Mucosa of rectum (tissue), 2 donors: Measurements from ENCODE around the gene DUSP1.

ENCODE experiments used
- H3K27ac ChIP-seq, 2 donors: one replicate each; pipeline ENCODE4 v1.7.0; 2013; ENCODE audit warnings: inconsistent platforms in 2 of 2, low read depth in 2 of 2, low read length in 2 of 2
- H3K27me3 ChIP-seq, 2 donors: one replicate each; pipeline ENCODE4 v1.7.0; 2013; ENCODE audit warnings: low read length in 2 of 2; ENCODE audit not compliant: control insufficient read depth in 2 of 2, insufficient read depth in 2 of 2
- H3K36me3 ChIP-seq, 2 donors: one replicate each; pipeline ENCODE4 v1.7.0; 2013; ENCODE audit warnings: low read length in 2 of 2; ENCODE audit not compliant: control insufficient read depth in 2 of 2, insufficient read depth in 2 of 2
- H3K4me1 ChIP-seq, 2 donors: one replicate each; pipeline ENCODE4 v1.7.0; 2013; ENCODE audit warnings: low read length in 2 of 2, mild to moderate bottlenecking in 1 of 2; ENCODE audit not compliant: control insufficient read depth in 2 of 2, insufficient read depth in 2 of 2
- H3K4me3 ChIP-seq, 2 donors: one replicate each; pipeline ENCODE4 v1.7.0; 2013; ENCODE audit warnings: low read length in 2 of 2
- H3K9ac ChIP-seq, 2 donors: one replicate each; pipeline ENCODE4 v1.7.0; 2013; ENCODE audit warnings: low read length in 2 of 2, low read depth in 1 of 2, mild to moderate bottlenecking in 1 of 2
- H3K9me3 ChIP-seq, 2 donors: one replicate each; pipeline ENCODE4 v1.7.0; 2013; ENCODE audit warnings: low read length in 2 of 2; ENCODE audit not compliant: control insufficient read depth in 2 of 2
- donor health status: healthy.
- donor health status: Normal muscosa, but diverticular disease.

DUSP1 gene

DNA sequence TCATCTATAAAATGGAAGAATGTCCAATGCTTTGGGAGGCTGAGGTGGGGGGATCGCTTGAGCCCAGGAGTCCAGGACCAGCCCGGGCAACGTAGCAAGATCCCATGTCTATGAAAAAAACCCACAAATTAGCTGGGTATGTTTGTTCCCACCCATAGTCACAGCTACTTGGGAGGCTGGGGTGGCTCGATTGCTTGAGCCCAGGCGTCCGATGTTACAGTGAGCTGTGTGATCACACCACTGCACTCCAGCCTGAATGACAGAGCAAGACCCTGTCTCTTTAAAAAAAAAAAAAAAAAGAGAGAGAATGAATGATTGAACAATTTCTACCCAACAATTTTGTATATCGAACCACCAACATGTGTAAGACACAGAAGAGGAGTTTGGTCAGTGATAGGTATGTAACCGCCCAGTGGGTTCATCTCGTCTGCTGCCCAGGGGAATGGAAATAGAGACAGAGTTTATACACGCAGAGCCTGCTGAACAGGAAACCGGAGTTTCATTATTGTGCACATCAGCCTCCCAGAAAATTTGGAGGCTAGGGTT, 36.8 kb upstream of the DUSP1 start:
- peaks cover 8 to 9% of the 10 kb centered on the region in 2 donors for H3K4me1 ChIP-seq
- peak overlapping the region; percentile 76 to 79 for H3K9ac ChIP-seq
- no peaks in the 10 kb centered on the region for H3K27me3 ChIP-seq
- H3K36me3 ChIP-seq = no peaks in the 10 kb centered on the region
- peak overlapping the region; percentile 54 to 76 for H3K4me3 ChIP-seq
- H3K27ac ChIP-seq = peak overlapping the region; percentile 86 to 89
- no peaks in the 10 kb centered on the region for H3K9me3 ChIP-seq

DNA sequence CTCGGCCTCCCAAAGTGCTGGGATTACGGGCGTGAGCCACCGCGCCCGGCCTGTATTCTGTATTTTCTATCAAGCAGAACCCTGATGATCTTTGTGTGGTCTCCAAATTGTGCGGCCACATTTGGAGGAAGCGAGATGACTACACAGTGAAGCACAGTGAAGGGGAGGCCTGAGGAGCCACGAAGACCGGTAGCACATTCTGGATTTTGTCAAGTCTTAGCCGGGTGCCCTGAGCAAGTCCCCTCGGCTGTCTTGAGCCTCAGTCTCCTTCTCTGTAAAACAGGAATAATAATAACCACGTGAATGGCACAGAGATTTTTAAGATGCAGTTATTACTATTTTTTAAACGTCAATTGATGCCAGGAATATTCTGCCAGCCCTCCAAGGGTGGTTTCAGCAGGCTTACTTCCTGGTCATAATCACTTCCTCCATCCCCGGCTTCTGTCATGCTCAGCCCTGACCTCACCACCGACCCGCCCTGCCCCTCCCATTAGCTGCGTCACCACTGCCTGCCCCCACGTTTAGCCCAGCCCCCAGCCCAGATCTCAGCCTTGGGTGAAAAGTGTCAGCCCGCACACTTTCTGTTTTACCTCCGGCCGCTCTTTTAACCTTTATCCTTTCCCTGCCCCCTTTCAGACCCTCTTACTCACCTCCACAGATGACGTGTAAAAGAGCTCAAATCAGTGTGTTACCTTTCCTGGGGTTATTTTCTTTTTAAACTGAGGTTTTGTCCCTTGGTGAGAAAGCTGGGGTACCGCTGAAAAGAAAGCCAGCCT, 36.1 kb upstream of the DUSP1 start:
- peaks cover 8 to 9% of the 10 kb centered on the region in 2 donors for H3K4me1 ChIP-seq
- H3K27me3 ChIP-seq = no peaks in the 10 kb centered on the region
- H3K9me3 ChIP-seq = no peaks in the 10 kb centered on the region
- H3K9ac ChIP-seq = peak overlapping the region; percentile 76 to 79
- peak overlapping the region; percentile 86 to 89 for H3K27ac ChIP-seq
- no peaks in the 10 kb centered on the region for H3K36me3 ChIP-seq
- peak overlapping the region; percentile 54 to 76 for H3K4me3 ChIP-seq

DNA sequence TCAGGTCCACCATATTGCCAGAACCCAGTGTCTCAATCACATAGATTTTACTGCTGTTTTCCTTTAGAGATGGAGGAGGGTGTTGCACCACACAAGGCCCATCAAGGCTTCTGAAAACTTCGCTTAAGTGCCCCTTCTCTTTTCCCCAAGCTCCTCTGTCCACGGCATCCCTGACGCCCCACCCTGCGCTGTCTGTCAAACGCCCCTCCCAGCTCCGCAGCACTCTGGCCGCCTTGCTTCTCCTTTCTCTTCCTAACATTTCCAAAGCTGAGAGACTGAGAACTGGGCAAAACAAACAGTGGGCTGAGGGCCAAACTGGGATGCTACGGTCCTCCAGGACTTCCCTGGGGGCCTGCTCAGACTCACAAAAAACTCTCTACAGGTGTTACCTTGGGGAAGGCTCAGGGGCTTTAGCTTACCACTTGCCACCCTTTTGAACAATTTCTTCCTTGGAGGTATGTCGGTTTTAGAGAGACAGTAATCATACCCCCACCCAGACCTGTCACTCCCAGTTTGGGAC, 34.8 kb upstream of the DUSP1 start:
- H3K9ac ChIP-seq = no peak overlapping the region
- H3K4me1 ChIP-seq = peaks cover 9 to 10% of the 10 kb centered on the region in 2 donors
- H3K27ac ChIP-seq = peak overlapping the region in 1 of 2 donors; percentile 23
- H3K9me3 ChIP-seq = no peaks in the 10 kb centered on the region
- H3K27me3 ChIP-seq = no peaks in the 10 kb centered on the region
- no peaks in the 10 kb centered on the region for H3K36me3 ChIP-seq
- H3K4me3 ChIP-seq = no peak overlapping the region

DNA sequence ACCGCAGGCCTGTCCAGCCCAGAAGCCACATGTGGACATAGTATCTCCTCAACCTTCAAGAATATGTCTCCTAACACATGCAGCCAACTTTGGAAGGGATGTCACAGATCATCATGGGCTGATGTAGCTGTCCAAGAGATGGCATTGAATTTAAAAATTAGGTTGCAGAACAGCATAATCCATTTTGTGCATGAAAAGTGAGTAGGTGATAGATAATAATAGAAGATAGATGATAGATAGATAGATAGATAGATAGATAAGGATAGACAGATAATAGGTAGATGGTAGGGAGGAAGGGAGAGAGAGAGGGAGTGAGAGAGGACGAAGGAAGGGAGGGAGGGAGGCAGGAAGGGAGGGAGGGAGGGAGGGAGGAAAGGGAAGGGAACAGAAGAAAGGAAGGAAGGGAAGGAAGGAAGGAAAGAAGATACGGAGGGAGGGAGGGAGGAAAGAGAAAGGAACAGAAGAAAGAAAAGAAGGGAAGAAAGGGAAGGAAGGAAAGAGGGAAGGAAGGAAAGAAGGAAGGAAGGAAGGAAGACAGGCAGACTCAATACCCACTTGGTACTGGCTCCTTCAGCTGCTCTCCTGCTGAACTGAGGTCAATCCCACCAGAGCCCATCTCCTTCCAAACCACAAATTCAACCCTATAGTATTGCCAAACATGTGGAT, 34.2 kb upstream of the DUSP1 start:
- no peaks in the 10 kb centered on the region for H3K9me3 ChIP-seq
- H3K27me3 ChIP-seq = no peaks in the 10 kb centered on the region
- H3K9ac ChIP-seq = no peak overlapping the region
- H3K27ac ChIP-seq = no peak overlapping the region
- peaks cover 9 to 10% of the 10 kb centered on the region in 2 donors for H3K4me1 ChIP-seq
- H3K36me3 ChIP-seq = no peaks in the 10 kb centered on the region
- no peak overlapping the region for H3K4me3 ChIP-seq

DNA sequence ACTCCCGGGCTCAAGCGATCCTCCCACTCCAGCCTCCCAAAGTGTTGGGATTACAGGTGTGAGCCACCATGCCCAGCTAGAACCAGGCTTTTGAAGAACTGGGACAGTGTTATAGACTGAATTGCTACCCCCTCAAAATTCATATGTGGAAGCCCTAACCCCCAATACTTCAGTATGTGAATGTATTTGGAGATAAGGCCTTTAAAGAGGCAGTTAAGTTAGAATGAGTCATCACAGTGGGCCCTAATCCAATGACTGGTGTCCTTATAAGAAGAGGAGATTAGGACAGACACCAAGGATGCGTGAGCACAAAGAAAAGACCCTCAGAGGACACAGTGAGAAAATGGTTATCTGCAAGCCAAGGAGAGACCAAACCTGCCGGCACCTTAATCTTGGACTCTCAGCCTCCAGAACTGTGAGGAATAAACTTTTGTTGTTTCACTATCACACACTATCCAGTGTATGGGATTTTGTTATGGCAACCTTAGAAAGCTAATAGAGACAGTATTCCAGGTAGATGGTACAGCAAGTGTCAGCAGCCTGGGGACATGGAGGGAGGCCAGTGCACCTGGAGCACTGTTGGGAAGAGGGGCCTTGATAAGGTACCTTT, 31.7 kb upstream of the DUSP1 start:
- Histone ChIP-seq H3K27ac (no peak overlapping the region), H3K9me3 (no peaks in the 10 kb centered on the region), H3K4me3 (no peak overlapping the region), H3K36me3 (no peaks in the 10 kb centered on the region), H3K9ac (no peak overlapping the region), H3K4me1 (peaks cover 9 to 13% of the 10 kb centered on the region in 2 donors), H3K27me3 (no peaks in the 10 kb centered on the region)

DNA sequence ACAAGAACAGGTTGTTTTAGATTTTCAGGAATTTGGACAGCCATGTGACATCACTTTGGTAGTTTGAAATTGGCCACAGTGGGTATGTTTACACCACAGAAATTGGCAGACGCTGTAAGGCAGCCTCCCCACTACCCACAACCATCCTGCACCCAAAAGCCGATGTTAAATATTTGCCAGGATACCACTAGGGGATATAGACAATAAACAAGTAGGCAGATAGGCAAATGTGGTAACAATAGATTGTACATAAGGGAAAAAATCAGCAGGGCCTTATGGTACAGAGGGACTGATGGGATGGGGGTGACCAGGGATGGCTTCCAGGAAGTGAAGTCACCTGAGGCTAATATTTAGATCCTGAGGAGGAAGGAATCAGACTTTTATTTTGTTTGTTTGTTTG, 31.1 kb upstream of the DUSP1 start:
- H3K9me3 ChIP-seq = no peaks in the 10 kb centered on the region
- no peak overlapping the region for H3K4me3 ChIP-seq
- no peak overlapping the region for H3K27ac ChIP-seq
- peaks cover 3 to 9% of the 10 kb centered on the region in 2 donors for H3K4me1 ChIP-seq
- no peak overlapping the region for H3K9ac ChIP-seq
- no peaks in the 10 kb centered on the region for H3K27me3 ChIP-seq
- H3K36me3 ChIP-seq = no peaks in the 10 kb centered on the region

DNA sequence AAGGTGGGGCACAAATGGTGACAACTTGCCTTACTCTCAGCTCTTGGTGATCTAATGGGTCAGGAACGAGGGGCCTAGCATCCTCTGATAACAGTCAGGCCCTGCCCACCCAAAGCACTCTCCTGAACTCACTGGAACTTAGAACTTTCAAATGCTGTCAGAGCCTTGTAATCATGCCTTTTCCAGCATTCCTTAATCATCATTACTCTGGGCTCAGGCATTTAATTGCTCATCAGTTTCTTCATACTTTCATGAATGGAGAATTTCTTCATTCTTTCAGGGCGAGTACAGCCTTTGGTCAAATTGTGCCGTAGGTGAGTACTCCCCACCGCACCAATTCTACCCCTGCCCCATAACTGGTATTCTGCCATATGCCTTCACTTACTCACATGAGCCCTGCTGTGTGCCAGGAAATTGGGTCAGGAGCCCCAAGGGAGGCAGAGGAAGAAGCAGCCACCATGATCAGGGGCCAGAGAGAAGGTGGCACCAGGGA, 30.2 kb upstream of the DUSP1 start:
- Histone ChIP-seq H3K36me3 (no peaks in the 10 kb centered on the region), H3K4me3 (no peak overlapping the region), H3K27ac (no peak overlapping the region), H3K27me3 (no peaks in the 10 kb centered on the region), H3K4me1 (peaks cover 0 to 6% of the 10 kb centered on the region in 2 donors), H3K9ac (no peak overlapping the region), H3K9me3 (no peaks in the 10 kb centered on the region)

DNA sequence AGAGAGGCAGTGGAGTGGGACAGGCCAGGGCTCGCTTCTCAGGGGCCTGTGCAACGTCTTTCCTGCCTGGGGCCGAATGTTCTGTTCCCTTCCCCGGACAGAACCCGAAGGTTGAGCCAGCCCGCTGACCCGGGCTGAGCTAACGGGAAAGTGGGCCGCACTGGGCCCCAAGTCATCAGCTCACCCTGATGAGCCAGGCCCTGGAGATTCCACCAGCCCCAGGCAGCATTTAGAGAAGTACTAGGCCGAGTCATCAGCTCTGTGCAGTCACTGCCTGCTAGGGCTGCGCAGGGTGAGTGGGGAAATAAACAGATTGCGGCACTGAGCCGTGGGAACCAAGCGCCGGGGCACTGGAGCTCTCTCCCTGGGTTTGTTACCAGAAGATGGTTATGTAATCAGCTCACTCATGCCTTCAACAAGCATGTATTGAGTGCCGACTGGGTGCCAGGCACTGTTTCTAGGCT, 29.1 kb upstream of the DUSP1 start:
- Histone ChIP-seq H3K4me3 (no peak overlapping the region), H3K4me1 (peaks cover 0 to 8% of the 10 kb centered on the region in 2 donors), H3K9ac (no peak overlapping the region), H3K27ac (peak overlapping the region; percentile 41 to 53), H3K36me3 (no peaks in the 10 kb centered on the region), H3K27me3 (no peaks in the 10 kb centered on the region), H3K9me3 (no peaks in the 10 kb centered on the region)

DNA sequence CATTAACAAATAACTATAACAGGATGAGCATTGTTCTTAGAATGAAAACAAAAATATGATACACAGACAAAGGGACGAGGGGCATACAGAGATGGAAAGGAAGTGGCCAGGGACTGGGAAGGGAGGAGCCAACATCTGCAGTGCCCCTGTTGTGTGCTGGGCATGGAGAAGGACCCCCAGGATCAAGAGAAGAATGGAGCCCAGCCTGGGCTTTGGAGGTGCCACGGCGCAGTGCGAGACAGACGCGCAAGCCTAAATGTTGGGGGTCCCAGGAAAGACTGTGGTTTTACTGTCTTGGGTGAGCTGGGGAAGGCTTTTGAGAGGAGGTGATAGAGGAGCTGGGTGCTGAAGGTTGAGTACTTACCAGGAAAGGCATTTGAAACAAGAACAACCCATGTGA, 28.4 kb upstream of the DUSP1 start:
- Histone ChIP-seq H3K9ac (no peak overlapping the region), H3K4me3 (no peak overlapping the region), H3K27ac (peak overlapping the region; percentile 41 to 53), H3K4me1 (peaks cover 1 to 8% of the 10 kb centered on the region in 2 donors), H3K9me3 (no peaks in the 10 kb centered on the region), H3K27me3 (no peaks in the 10 kb centered on the region), H3K36me3 (no peaks in the 10 kb centered on the region)
